ENCODE results near the gene SLIT3. TPM values are rescaled to one million over a fixed set of nuclear protein-coding genes. Genes with fewer than 3 reads are reported as not detected.

The SLIT3 gene
- total and polyA plus RNA-seq, 2 donors (not counting 3 experiments of a cell fraction or from before 2014, with no cell fraction given): 0.90 to 1.0 TPM

- FAIRE-seq (peak; percentile 64), DNase-seq (ENCODE audit: low read depth, low spot score) (peak; percentile 57)
- no peak overlapping the region for H3K9ac ChIP-seq (replicated peaks; ENCODE audit: extremely low read depth, insufficient read depth, low read length)
- no peaks in the 10 kb centered on the region for H3K9me1 ChIP-seq (replicated peaks; ENCODE audit: control insufficient read depth, extremely low read depth, insufficient read depth, low read length)
- CTCF ChIA-PET: interaction anchor here (0.7 to 1.6 kb wide), 4 partner anchors 10 to 1298 kb away, joined by 3 to 4 read pairs (median 4); partner anchors contain the start of gene INSYN2B
- intact Hi-C loops (cut with micrococcal nuclease) (no loop called here), dilution Hi-C loops (cut with MboI; ENCODE audit: extremely low pct_ligation_motif_present, low sequenced_read_pairs) (no loop called here)
- peaks cover 3% of the 10 kb centered on the region for H3K4me1 ChIP-seq (ENCODE audit: control insufficient read depth, extremely low read depth, insufficient read depth, low read length)
- no peaks in the 10 kb centered on the region for H3K9me3 ChIP-seq (replicated peaks; ENCODE audit: control insufficient read depth, insufficient read depth, low read length)
- peak overlapping the region; percentile 6 for H2AFZ ChIP-seq (ENCODE audit: low read depth, low read length)
- no peak overlapping the region for H3K4me2 ChIP-seq (ENCODE audit: insufficient read depth, low read length)
- no TSS peak for BruUV-seq (replicated peaks)
- no peaks in the 10 kb centered on the region for H3K79me2 ChIP-seq (ENCODE audit: control insufficient read depth, insufficient read depth, low read length)
- no peak for TF ChIP-seq MYC (IDR thresholded peaks at IDR 0.05; ENCODE audit: low read depth, low read length)
- no peak for TF ChIP-seq CTCF (IDR thresholded peaks at IDR 0.05; ENCODE audit: extremely low read depth in 1 of 2, insufficient read depth in 1 of 2, low read depth in 1 of 2, low read length in 2 of 2)
- peak; percentile 44 for TF ChIP-seq GATA2 (IDR thresholded peaks at IDR 0.05; ENCODE audit: insufficient read depth, insufficient read length, low read depth, low read length)
- peak; percentile 16 for TF ChIP-seq POLR2AphosphoS5 (IDR thresholded peaks at IDR 0.05; ENCODE audit: insufficient read depth, low read depth, low read length)
- TF ChIP-seq, protein P1, sequence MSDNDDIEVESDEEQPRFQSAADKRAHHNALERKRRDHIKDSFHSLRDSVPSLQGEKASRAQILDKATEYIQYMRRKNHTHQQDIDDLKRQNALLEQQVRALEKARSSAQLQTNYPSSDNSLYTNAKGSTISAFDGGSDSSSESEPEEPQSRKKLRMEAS (IDR thresholded peaks at IDR 0.05; ENCODE audit: insufficient read depth, insufficient read length): no peak
- TF ChIP-seq EZH2 (IDR thresholded peaks at IDR 0.05; ENCODE audit: borderline replicate concordance, low read depth, low read length, severe bottlenecking): no peak
- no peak for TF ChIP-seq POLR2A (IDR thresholded peaks at IDR 0.05; ENCODE audit: low read depth, low read length)
- TF ChIP-seq FOS (IDR thresholded peaks at IDR 0.05; ENCODE audit: borderline replicate concordance, insufficient read depth, low read length): peak; percentile 25
- H3K27me3 ChIP-seq (ENCODE audit: control insufficient read depth in 2 of 2, insufficient read depth in 2 of 2, low read length in 2 of 2): no peaks in the 10 kb centered on the region
- H3K27ac ChIP-seq (ENCODE audit: insufficient read depth, low read depth, low read length): no peak overlapping the region
- no peaks in the 10 kb centered on the region for H4K20me1 ChIP-seq (replicated peaks; ENCODE audit: control insufficient read depth, extremely low read depth, insufficient read depth, low read length)
- POLR2A ChIA-PET: no interaction called here
- no peak overlapping the region for H3K4me3 ChIP-seq (replicated peaks in 1 of 3; ENCODE audit: insufficient read depth in 1 of 3, low read depth in 1 of 3, low read length in 3 of 3)
- no peaks in the 10 kb centered on the region for H3K36me3 ChIP-seq (ENCODE audit: control insufficient read depth in 2 of 2, extremely low read depth in 1 of 2, insufficient read depth in 2 of 2, low read length in 2 of 2)
These were observed 619.3 kb downstream of the SLIT3 start for GRCh38 chr5:168681556-168682183.
